Raji (cell line): ENCODE data around the gene CHRFAM7A.
"Not testable (repeated sequence)": the region's sequence is repeated elsewhere in the genome, so short reads cannot be mapped to it uniquely, and the experiment has no call there.

Experiments
- POLR2A ChIP-seq: IDR thresholded peaks from 2 replicates; pipeline ENCODE4 v1.6.1; 2011; ENCODE audit warnings: low read depth, low read length, control low read depth; ENCODE audit not compliant: insufficient read depth

The CHRFAM7A gene

DNA sequence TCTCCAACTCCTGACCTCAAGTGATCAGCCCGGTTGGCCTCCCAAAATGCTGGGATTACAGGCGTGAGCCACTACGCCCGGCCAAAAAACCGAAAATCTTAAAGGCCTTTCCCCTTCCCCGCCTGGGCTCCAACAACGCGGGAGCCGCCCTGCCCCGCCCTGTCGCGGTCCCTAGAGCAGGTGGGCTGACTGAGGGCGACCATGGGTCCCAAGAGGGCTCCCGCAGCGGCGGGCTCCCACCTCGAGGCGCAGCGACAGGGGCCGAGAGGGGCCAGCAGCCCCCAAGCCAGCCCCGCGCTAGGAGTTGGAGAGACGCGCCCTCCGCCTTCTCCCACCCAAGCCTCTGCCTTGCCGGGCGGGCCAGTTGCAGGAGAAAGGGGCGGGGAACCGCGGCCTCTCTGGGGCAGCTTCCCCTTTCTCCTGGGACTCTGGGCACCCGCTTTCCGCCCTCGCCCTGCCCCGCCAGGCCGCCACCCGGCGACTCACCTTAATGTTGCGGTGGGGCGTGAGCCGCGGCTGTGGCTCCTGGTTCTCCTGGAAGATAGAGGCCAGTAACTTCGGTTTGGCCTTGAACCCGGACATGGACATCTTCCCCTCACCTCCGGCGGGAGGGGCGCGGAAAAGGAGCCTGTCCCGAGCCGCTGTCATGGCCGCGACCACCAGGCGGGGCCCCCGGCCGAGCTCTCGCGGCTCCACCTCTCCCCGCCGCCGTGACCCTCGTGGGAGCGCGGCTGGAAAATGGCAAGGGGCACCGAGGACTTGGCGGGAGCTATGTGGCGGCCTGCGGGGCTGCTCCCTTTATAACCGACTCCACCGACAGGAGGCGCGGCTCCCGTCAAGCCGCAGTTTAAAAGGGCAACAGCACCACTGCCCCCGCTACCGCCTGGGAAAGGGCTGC, at the start of gene CHRFAM7A:
Gene CHRFAM7A (minus strand): TSS at position 775 of the 898 bp plus-strand sequence. CDS start 10,189 bp downstream, outside the sequence.
- TF ChIP-seq POLR2A: not testable (repeated sequence)

DNA sequence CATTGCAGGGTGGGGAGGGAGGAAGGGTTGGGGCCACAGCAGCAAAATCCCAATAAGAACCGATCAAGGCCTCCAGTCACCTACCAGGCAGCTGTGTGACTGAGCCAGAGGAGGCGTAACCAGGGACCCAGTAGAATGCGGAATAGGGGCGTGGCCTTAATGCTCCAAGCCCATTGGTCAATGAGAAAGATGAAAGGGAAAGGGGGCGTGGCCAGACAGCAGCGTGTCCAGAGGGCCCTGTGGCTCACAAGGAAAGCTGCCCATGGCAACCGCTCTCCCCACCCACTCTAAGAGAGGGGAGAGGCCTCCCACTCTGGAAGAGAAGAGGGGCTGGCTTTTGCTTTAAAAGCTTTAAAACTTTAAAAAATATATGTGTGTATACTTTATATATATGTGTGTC, 20.8 kb upstream of the CHRFAM7A start, which contains the start of gene GOLGA8R:
Gene GOLGA8R (minus strand): TSS at position 101 of the 400 bp plus-strand sequence. CDS start 98 bp downstream, at position 3.
- TF ChIP-seq POLR2A: not testable (repeated sequence)
